HepG2 (cell line): Measurements from ENCODE around the gene RPS5. TPM values are rescaled to one million over a fixed set of nuclear protein-coding genes. Genes with fewer than 3 reads are reported as not detected.

Experiments used
- ATAC-seq: fragments of 200-7000 bp; cut with Tn5 transposase; 3 replicates; pipeline ENCODE4 v1.9.1; 2020; ENCODE audit warnings: mild to moderate bottlenecking, moderate library complexity
- BruUV-seq: library from RNA; stranded (reverse); fragments of 400-500 nt; replicated peaks from 2 replicates; lab custom pipeline; 2021; lab: Mats Ljungman, UMichigan
- CTCF ChIA-PET: fragments of 300-600 bp; formaldehyde crosslinking; extraction: SDS; loops from one replicate; lab custom pipeline; 2021; ENCODE audit warnings: low total read pairs, inconsistent platforms, low intra/inter-chr PET ratio; lab: Yijun Ruan, JAX
- POLR2A ChIA-PET: fragments of 350-600 bp; sonication (Branson Sonifier 250); formaldehyde crosslinking; loops from one replicate; lab custom pipeline; 2020; ENCODE audit warnings: antibody characterized with exemption, inconsistent platforms; lab: Yijun Ruan, JAX
- DNase-seq: peaks from one replicate; pipeline ENCODE4 v3.0.0-alpha.2; 2015; ENCODE audit warnings: low spot score
- FAIRE-seq: peaks from 3 replicates; lab custom pipeline; 2011; peaks lifted over from hg19 to GRCh38; lab: Jason Lieb, UNC
- H2AFZ ChIP-seq: one replicate; pipeline ENCODE4 v1.6.1; 2011; ENCODE audit warnings: low read length, inconsistent platforms
- H3K27ac ChIP-seq: fragments of 300-600 bp; 3 replicates; pipeline ENCODE4 v1.8.0; 2011; ENCODE audit warnings: mixed run types, mild to moderate bottlenecking, mixed read lengths, low read length, inconsistent platforms; ENCODE audit not compliant: insufficient read depth; ENCODE audit errors: extremely low read length
- H3K27me3 ChIP-seq, 2 experiments: fragments of 200-600 bp in 1 of 2; 2 replicates in 1 of 2; 3 replicates in 1 of 2; pipeline versions ENCODE4 v1.6.0 to v1.8.0; 2011; ENCODE audit warnings: low read length in 2 of 2, mild to moderate bottlenecking in 2 of 2, moderate library complexity in 2 of 2, inconsistent platforms in 1 of 2; ENCODE audit not compliant: insufficient read depth in 2 of 2, control insufficient read depth in 1 of 2
- H3K36me3 ChIP-seq, 2 experiments: fragments of 200-600 bp in 1 of 2; replicated peaks in 1 of 2; 2 replicates in 1 of 2; 3 replicates in 1 of 2; pipeline versions ENCODE4 v1.5.1 to v1.8.0; 2011; ENCODE audit warnings: low read length in 2 of 2, inconsistent platforms in 1 of 2; ENCODE audit not compliant: insufficient read depth in 2 of 2, control insufficient read depth in 1 of 2
- H3K4me1 ChIP-seq: 2 replicates; pipeline ENCODE4 v1.5.1; 2012; ENCODE audit warnings: low read length, inconsistent platforms; ENCODE audit not compliant: insufficient read depth
- H3K4me2 ChIP-seq: 2 replicates; pipeline ENCODE4 v1.6.0; 2011; ENCODE audit warnings: low read depth, low read length, inconsistent platforms
- H3K4me3 ChIP-seq, 3 experiments: fragments of 200-600 bp in 1 of 3; sonication (generic), shearing (Covaris generic) in 1 of 3; replicated peaks in 1 of 3; 2 replicates each; pipeline ENCODE4 v1.5.1; 2011 to 2016; ENCODE audit warnings: low read length in 3 of 3, inconsistent platforms in 2 of 3, low read depth in 2 of 3, mild to moderate bottlenecking in 2 of 3, control low read depth in 1 of 3, mixed read lengths in 1 of 3; ENCODE audit not compliant: insufficient read depth in 1 of 3
- H3K79me2 ChIP-seq: one replicate; pipeline ENCODE4 v1.6.1; 2011; ENCODE audit warnings: low read length, inconsistent platforms; ENCODE audit not compliant: insufficient read depth
- H3K9ac ChIP-seq: 2 replicates; pipeline ENCODE4 v1.6.0; 2011; ENCODE audit warnings: mild to moderate bottlenecking, low read depth, low read length, inconsistent platforms; ENCODE audit not compliant: insufficient read depth
- H3K9me3 ChIP-seq: 2 replicates; pipeline ENCODE4 v1.5.1; 2012; ENCODE audit warnings: mild to moderate bottlenecking, low read length
- H4K20me1 ChIP-seq: 2 replicates; pipeline ENCODE4 v1.6.0; 2011; ENCODE audit warnings: inconsistent platforms, mild to moderate bottlenecking, low read length, moderate library complexity; ENCODE audit not compliant: insufficient read depth
- E2F5 ChIP-seq: sonication (generic); formaldehyde crosslinking; conservative IDR thresholded peaks from 2 replicates; pipeline ENCODE4 v1.4.0; 2020; ENCODE audit warnings: missing genetic modification reagents
- EEA1 ChIP-seq: sonication (generic); formaldehyde crosslinking; IDR thresholded peaks from 2 replicates; pipeline ENCODE4 v1.5.1; 2020; ENCODE audit warnings: mild to moderate bottlenecking, missing genetic modification reagents, borderline replicate concordance
- HMGXB3 ChIP-seq: sonication (generic); formaldehyde crosslinking; IDR thresholded peaks from 2 replicates; pipeline ENCODE4 v1.4.0; 2020; ENCODE audit warnings: missing genetic modification reagents, borderline replicate concordance
- MAFG ChIP-seq: sonication (generic); formaldehyde crosslinking; IDR thresholded peaks from 2 replicates; pipeline ENCODE4 v1.5.1; 2020; ENCODE audit warnings: mild to moderate bottlenecking, missing genetic modification reagents
- PAXIP1 ChIP-seq: sonication (generic); formaldehyde crosslinking; conservative IDR thresholded peaks from 2 replicates; pipeline ENCODE4 v1.4.0; 2020; ENCODE audit warnings: mild to moderate bottlenecking, missing genetic modification reagents, moderate library complexity
- PRDM15 ChIP-seq: sonication (generic); formaldehyde crosslinking; IDR thresholded peaks from 2 replicates; pipeline ENCODE4 v1.4.0; 2020; ENCODE audit warnings: missing genetic modification reagents
- U2AF2 ChIP-seq: fragments of 200-400 bp; formaldehyde crosslinking; IDR thresholded peaks from 2 replicates; pipeline ENCODE4 v1.6.1; 2017; ENCODE audit warnings: low read depth, mild to moderate bottlenecking, low read length
- ZNF234 ChIP-seq: sonication (generic); formaldehyde crosslinking; conservative IDR thresholded peaks from 2 replicates; pipeline ENCODE4 v1.5.1; 2020; ENCODE audit warnings: mild to moderate bottlenecking, missing genetic modification reagents
- ZNF746 ChIP-seq: sonication (generic); formaldehyde crosslinking; IDR thresholded peaks from 2 replicates; pipeline ENCODE4 v1.8.0; 2022; ENCODE audit warnings: mild to moderate bottlenecking, missing genetic modification reagents
- WGBS: methylation state at CpG from one replicate; pipeline ENCODE4 v1.1.6; 2017; ENCODE audit warnings: low lambda C conversion rate; 5-methylcytosine and 5-hydroxymethylcytosine counted together
- in situ Hi-C: cut with HindIII; loops from 2 replicates; pipeline ENCODE4 v1.10.0; 2017; ENCODE audit warnings: low pct_unique_long_range_greater_than_20kb; ENCODE audit not compliant: extremely low pct_ligation_motif_present
- intact Hi-C: fragments of 100-400 bp; cut with micrococcal nuclease; formaldehyde crosslinking; loops from one replicate; pipeline ENCODE4 v1.10.0; 2022; ENCODE audit not compliant: unreplicated experiment
- polyA plus RNA-seq, 8 experiments: library from polyadenylated mRNA; depleted of rRNA in 3 of 8; stranded (reverse) in 7 of 8; unstranded in 1 of 8; fragments of >200 nt; fragmentation: Illumina TruSeq in 4 of 8; extraction: Trizol in 4 of 8; gene quantifications; 2 replicates each; pipeline versions ENCODE4 v1.2.1 to v1.2.3, GENCODE V29; 2011 to 2016; ENCODE audit warnings: low read depth in 4 of 8, missing spikeins in 1 of 8, mixed read lengths in 1 of 8; ENCODE audit not compliant: insufficient read depth in 1 of 8
- total RNA-seq, 5 experiments: library from RNA; depleted of rRNA; stranded (reverse); fragments of >200 nt; fragmentation: Illumina TruSeq; extraction: Trizol; gene quantifications; 2 replicates each; pipeline ENCODE4 v1.2.3, GENCODE V29; 2016; ENCODE audit warnings: low read depth in 1 of 5

RPS5 gene
- total and polyA plus RNA-seq, 2 of the 13 experiments (the other 11 are each of a cell fraction or from before 2014, with no cell fraction given), result 1,544 to 4,408 TPM

- Histone ChIP-seq H4K20me1 (peaks cover 19% of the 10 kb centered on the region; the same call in 1 of the 2 replicates), H3K9me3 (no peaks in the 10 kb centered on the region), H3K4me2 (no peak overlapping the region), H3K27ac (no peak overlapping the region), H3K36me3 (peaks cover 12 to 33% of the 10 kb centered on the region in 2 experiments), H3K9ac (no peak overlapping the region), H3K79me2 (peaks cover 1% of the 10 kb centered on the region), H3K4me3 (no peak overlapping the region), H3K4me1 (peaks cover 20% of the 10 kb centered on the region), H3K27me3 (no peaks in the 10 kb centered on the region), H2AFZ (no peak overlapping the region)
- no TSS peak for BruUV-seq
- 95% methylated on average over 27 of the region's 58 CpGs for WGBS
- ChIA-PET POLR2A (interaction anchor here (1.3 kb wide), 1 partner anchor 12 kb away, joined by 3 read pairs; the partner anchor contains the start of gene ZNF584), CTCF (no interaction called here)
- FAIRE-seq (no peak), ATAC-seq (peak; percentile 0), DNase-seq (no peak)
- in situ Hi-C loops (no loop called here), intact Hi-C loops (no loop called here)
- no peak for TF ChIP-seq ZNF234 (CRISPR knock-in tag)
- TF ChIP-seq E2F5, result no peak
- TF ChIP-seq EEA1 (CRISPR knock-in tag), result no peak
- no peak for TF ChIP-seq PRDM15 (CRISPR knock-in tag)
- TF ChIP-seq ZNF746 (CRISPR knock-in tag), result no peak
- no peak for TF ChIP-seq U2AF2
- TF ChIP-seq MAFG, result no peak
- no peak for TF ChIP-seq HMGXB3 (CRISPR knock-in tag)
- TF ChIP-seq PAXIP1 (CRISPR knock-in tag), result no peak
Measured at GRCh38 chr19:58396691-58397532, 9.8 kb downstream of the RPS5 start.
